ENCODE data around the gene PLCH2.
"Not testable (repeated sequence)": the region's sequence is repeated elsewhere in the genome, so short reads cannot be mapped to it uniquely, and the experiment has no call there.

PLCH2 gene

GRCh38 chr1:2440346-2440745 lies 35.7 kb upstream of the PLCH2 start:
- DNase-seq (ENCODE audit: low read depth in 1 of 2, low spot score in 1 of 2), result not testable (repeated sequence)

GRCh38 chr1:2441746-2442145 lies 34.3 kb upstream of the PLCH2 start:
- no peak for DNase-seq (ENCODE audit: low read depth in 1 of 2, low spot score in 1 of 2)

- DNase-seq (ENCODE audit: low read depth in 1 of 2, low spot score in 1 of 2), result no peak
Observed at GRCh38 chr1:2442661-2443060, 33.4 kb upstream of the PLCH2 start.

GRCh38 chr1:2443277-2444137 lies 32.6 kb upstream of the PLCH2 start:
- no peak for DNase-seq (ENCODE audit: low read depth in 1 of 2, low spot score in 1 of 2)

- no peak for DNase-seq (ENCODE audit: low read depth in 1 of 2, low spot score in 1 of 2)
Observed at GRCh38 chr1:2444138-2444591, 31.9 kb upstream of the PLCH2 start.

- DNase-seq (ENCODE audit: low read depth in 1 of 2, low spot score in 1 of 2), result no peak
Observed at GRCh38 chr1:2445162-2445822, 30.8 kb upstream of the PLCH2 start.

GRCh38 chr1:2445823-2446215 lies 30.3 kb upstream of the PLCH2 start:
- no peak for DNase-seq (ENCODE audit: low read depth in 1 of 2, low spot score in 1 of 2)

- no peak for DNase-seq (ENCODE audit: low read depth in 1 of 2, low spot score in 1 of 2)
Observed at GRCh38 chr1:2446394-2446793, 29.7 kb upstream of the PLCH2 start.

GRCh38 chr1:2446861-2447260 lies 29.2 kb upstream of the PLCH2 start:
- DNase-seq (ENCODE audit: low read depth in 1 of 2, low spot score in 1 of 2), result no peak

- DNase-seq (ENCODE audit: low read depth in 1 of 2, low spot score in 1 of 2), result no peak
Observed at GRCh38 chr1:2447276-2448097, 28.6 kb upstream of the PLCH2 start.

- DNase-seq (ENCODE audit: low read depth in 1 of 2, low spot score in 1 of 2), result no peak
Observed at GRCh38 chr1:2448098-2448445, 28.0 kb upstream of the PLCH2 start.

GRCh38 chr1:2449636-2450454 lies 26.2 kb upstream of the PLCH2 start:
- no peak for DNase-seq (ENCODE audit: low read depth in 1 of 2, low spot score in 1 of 2)

GRCh38 chr1:2451741-2452140 lies 24.3 kb upstream of the PLCH2 start:
- DNase-seq (ENCODE audit: low read depth in 1 of 2, low spot score in 1 of 2), result no peak

GRCh38 chr1:2452201-2452931 lies 23.7 kb upstream of the PLCH2 start:
- no peak for DNase-seq (ENCODE audit: low read depth in 1 of 2, low spot score in 1 of 2)

GRCh38 chr1:2452932-2453315 lies 23.2 kb upstream of the PLCH2 start:
- no peak for DNase-seq (ENCODE audit: low read depth in 1 of 2, low spot score in 1 of 2)

- no peak for DNase-seq (ENCODE audit: low read depth in 1 of 2, low spot score in 1 of 2)
Observed at GRCh38 chr1:2454227-2454626, 21.9 kb upstream of the PLCH2 start.

GRCh38 chr1:2455757-2456156 lies 20.3 kb upstream of the PLCH2 start:
- no peak for DNase-seq (ENCODE audit: low read depth in 1 of 2, low spot score in 1 of 2)

- no peak for DNase-seq (ENCODE audit: low read depth in 1 of 2, low spot score in 1 of 2)
Observed at GRCh38 chr1:2457444-2457843, 18.6 kb upstream of the PLCH2 start.

- DNase-seq (ENCODE audit: low read depth in 1 of 2, low spot score in 1 of 2), result no peak
Observed at GRCh38 chr1:2458687-2459086, 17.4 kb upstream of the PLCH2 start.

GRCh38 chr1:2459102-2459753 lies 16.9 kb upstream of the PLCH2 start:
- not testable (repeated sequence) for DNase-seq (ENCODE audit: low read depth in 1 of 2, low spot score in 1 of 2)

Data from activated CD4-positive, alpha-beta T cell treated with anti-CD3 and anti-CD28 coated beads, Interleukin-2, amount 50 U/mL, for 24 hours (primary cell).